CD4-positive, CD25-positive, alpha-beta regulatory T cell (primary cell): Measurements from ENCODE around the gene CALCB. TPM values are rescaled to one million over a fixed set of nuclear protein-coding genes. Genes with fewer than 3 reads are reported as not detected.

ENCODE experiments used
- ATAC-seq, 2 donors: fragments of 150-1000 bp; cut with Tn5 transposase; one replicate each; pipeline ENCODE4 v1.10.0; 2021; ENCODE audit warnings: low read depth in 2 of 2, moderate number of reproducible peaks in 2 of 2, moderate library complexity in 1 of 2
- DNase-seq, 3 donors: peaks; one replicate each; pipeline versions ENCODE4 v3.0.0 to v3.0.0-alpha.2; 2012 to 2022; ENCODE audit warnings: mixed read lengths in 1 of 3
- H3K27ac ChIP-seq: one replicate; pipeline ENCODE4 v1.7.0; 2013; ENCODE audit warnings: mild to moderate bottlenecking, low read length; ENCODE audit not compliant: insufficient read depth, poor library complexity, severe bottlenecking
- H3K27me3 ChIP-seq: one replicate; pipeline ENCODE4 v1.7.0; 2013; ENCODE audit warnings: low read length; ENCODE audit not compliant: control insufficient read depth, insufficient read depth
- H3K36me3 ChIP-seq: one replicate; pipeline ENCODE4 v1.7.0; 2013; ENCODE audit warnings: mild to moderate bottlenecking, low read length, moderate library complexity; ENCODE audit not compliant: control insufficient read depth, insufficient read depth
- H3K4me1 ChIP-seq: 2 replicates; pipeline ENCODE4 v1.7.0; 2013; ENCODE audit warnings: mild to moderate bottlenecking, low read length; ENCODE audit not compliant: insufficient read depth, control insufficient read depth, poor library complexity, severe bottlenecking
- H3K4me3 ChIP-seq: one replicate; pipeline ENCODE4 v1.7.0; 2013; ENCODE audit warnings: low read depth, mild to moderate bottlenecking, low read length, moderate library complexity
- H3K9me3 ChIP-seq, 2 experiments: 1 replicate in 1 of 2; 2 replicates in 1 of 2; pipeline ENCODE4 v1.7.0; 2013; ENCODE audit warnings: low read length in 2 of 2, mild to moderate bottlenecking in 1 of 2, moderate library complexity in 1 of 2; ENCODE audit not compliant: control insufficient read depth in 2 of 2
- H3K27ac Mint-ChIP-seq, 3 donors: one replicate each; pipeline ENCODE4 v1.8.0; 2020 to 2022; ENCODE audit warnings: mild to moderate bottlenecking in 3 of 3, mixed read lengths in 3 of 3, moderate library complexity in 2 of 3
- H3K27me3 Mint-ChIP-seq: one replicate; pipeline ENCODE4 v1.8.0; 2022; ENCODE audit warnings: mild to moderate bottlenecking, mixed read lengths
- H3K36me3 Mint-ChIP-seq: one replicate; pipeline ENCODE4 v1.8.0; 2020; ENCODE audit warnings: mixed read lengths
- H3K4me1 Mint-ChIP-seq, 4 donors: one replicate each; pipeline ENCODE4 v1.8.0; 2020 to 2022; ENCODE audit warnings: mixed read lengths in 4 of 4, mild to moderate bottlenecking in 1 of 4
- H3K4me3 Mint-ChIP-seq, 4 donors: one replicate each; pipeline ENCODE4 v1.8.0; 2020 to 2022; ENCODE audit warnings: mild to moderate bottlenecking in 4 of 4, mixed read lengths in 4 of 4, moderate library complexity in 3 of 4
- H3K9me3 Mint-ChIP-seq, 7 donors: one replicate each; pipeline ENCODE4 v1.8.0; 2020 to 2022; ENCODE audit warnings: mixed read lengths in 7 of 7, mild to moderate bottlenecking in 3 of 7, moderate library complexity in 2 of 7
- polyA plus RNA-seq, 4 donors: library from polyadenylated mRNA; unstranded; fragments of 300-500 nt; fragmentation: Illumina TruSeq; gene quantifications; one replicate each; pipeline ENCODE4 v1.2.3, GENCODE V29; 2021
- total RNA-seq: library from RNA; stranded (reverse); gene quantifications from one replicate; pipeline ENCODE4 v1.2.3, GENCODE V29; 2022

The CALCB gene
- total and polyA plus RNA-seq, 5 donors from 2014 or later: 0.25 to 0.38 (median 0.29) TPM

DNA sequence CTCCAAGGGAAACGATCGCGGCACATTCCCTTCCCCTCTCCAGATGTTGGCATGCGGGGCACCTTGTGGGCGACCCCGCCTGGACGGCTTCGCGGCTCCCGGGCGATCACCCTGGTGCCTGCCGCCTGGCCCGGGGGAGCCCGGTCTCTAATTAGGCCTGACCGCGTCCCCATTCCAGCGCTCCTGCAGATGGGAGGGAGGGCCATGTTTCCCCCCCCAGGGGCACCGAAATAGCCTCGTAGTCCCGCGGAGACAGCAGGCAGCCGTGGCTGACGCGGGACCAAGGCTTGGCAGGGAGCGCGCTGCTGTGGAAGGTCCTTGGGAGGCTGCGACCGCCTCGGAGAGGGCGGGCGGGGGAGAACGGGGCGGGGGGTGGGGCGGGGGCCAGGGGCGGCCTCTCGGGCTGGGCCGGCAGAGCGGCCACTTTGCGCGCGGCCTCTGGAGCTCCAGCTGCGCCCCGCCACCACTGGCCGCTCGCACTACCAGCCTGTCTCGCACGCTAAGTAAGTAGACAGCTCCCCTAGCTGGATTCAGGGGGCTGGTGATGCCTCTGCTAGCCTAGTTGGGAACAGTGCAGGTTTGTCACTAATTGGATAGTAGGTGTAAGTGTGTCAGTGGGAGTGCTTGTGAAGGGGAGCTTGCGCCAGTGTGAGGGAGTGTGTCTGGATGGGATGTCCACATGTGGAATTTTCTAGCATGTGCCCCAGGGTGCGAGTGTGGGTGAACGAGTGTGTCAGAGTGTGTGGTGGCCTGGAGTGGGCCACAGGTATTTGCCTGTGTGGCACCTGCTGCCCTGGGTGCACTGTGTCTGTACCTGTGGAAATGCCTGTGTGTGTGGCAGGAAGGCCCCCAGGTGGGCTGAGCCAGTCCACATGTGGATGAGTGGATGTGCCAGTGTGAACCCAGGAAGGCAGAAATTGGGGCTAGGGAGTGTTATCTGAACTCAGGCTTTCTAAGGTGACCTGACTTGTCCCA is 41.4 kb downstream of the CALCB start, which contains the start of gene INSC:
INSC (plus strand) TSS at position 423 of the 975 bp plus-strand sequence. CDS start 34,252 bp downstream, outside the sequence.
- Mint-ChIP-seq H3K9me3 (peaks cover 0 to 4% (median 0%) of the 10 kb centered on the region in 7 donors), H3K4me3 (no peak within 1 kb of the TSS), H3K27me3 (peaks cover 37% of the 10 kb centered on the region), H3K4me1 (peaks cover 0 to 15% (median 7%) of the 10 kb centered on the region in 4 donors), H3K27ac (no peak within 1 kb of the TSS), H3K36me3 (peaks cover 3% of the 10 kb centered on the region)
- no peak for DNase-seq
- no peak for ATAC-seq
- Histone ChIP-seq H3K36me3 (no peaks in the 10 kb centered on the region), H3K27ac (no peak within 1 kb of the TSS), H3K4me1 (no peaks in the 10 kb centered on the region), H3K4me3 (no peak within 1 kb of the TSS), H3K27me3 (peaks cover 5% of the 10 kb centered on the region), H3K9me3 (no peaks in the 10 kb centered on the region)

DNA sequence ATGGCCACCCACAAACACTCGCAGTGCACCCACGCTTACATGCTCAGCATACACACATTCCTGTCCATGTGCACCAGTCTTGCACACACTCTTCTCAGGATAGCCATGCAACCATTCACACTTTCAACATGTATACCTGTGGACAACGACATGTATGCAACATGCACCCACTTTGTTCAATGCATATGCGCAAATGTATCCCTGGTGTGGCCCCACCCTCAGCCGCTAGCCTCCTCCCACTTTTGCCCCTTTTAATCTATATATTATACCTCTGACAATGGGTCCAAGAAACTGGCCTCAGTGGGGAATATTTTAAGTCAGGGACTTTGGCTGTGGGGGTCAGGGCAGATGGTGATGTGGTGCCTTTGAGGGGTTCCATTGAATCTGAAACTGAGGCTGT is 42.3 kb downstream of the CALCB start:
- no peak overlapping the region for H3K27ac ChIP-seq
- no peak for DNase-seq
- Mint-ChIP-seq H3K4me3 (no peak overlapping the region), H3K4me1 (peaks cover 0 to 15% (median 7%) of the 10 kb centered on the region in 4 donors), H3K27me3 (peaks cover 37% of the 10 kb centered on the region), H3K9me3 (peaks cover 0 to 4% (median 0%) of the 10 kb centered on the region in 7 donors), H3K36me3 (peaks cover 3% of the 10 kb centered on the region), H3K27ac (no peak overlapping the region)
- no peaks in the 10 kb centered on the region for H3K9me3 ChIP-seq
- no peaks in the 10 kb centered on the region for H3K36me3 ChIP-seq
- ATAC-seq: no peak
- H3K4me1 ChIP-seq: no peaks in the 10 kb centered on the region
- peaks cover 5% of the 10 kb centered on the region for H3K27me3 ChIP-seq
- H3K4me3 ChIP-seq: no peak overlapping the region

DNA sequence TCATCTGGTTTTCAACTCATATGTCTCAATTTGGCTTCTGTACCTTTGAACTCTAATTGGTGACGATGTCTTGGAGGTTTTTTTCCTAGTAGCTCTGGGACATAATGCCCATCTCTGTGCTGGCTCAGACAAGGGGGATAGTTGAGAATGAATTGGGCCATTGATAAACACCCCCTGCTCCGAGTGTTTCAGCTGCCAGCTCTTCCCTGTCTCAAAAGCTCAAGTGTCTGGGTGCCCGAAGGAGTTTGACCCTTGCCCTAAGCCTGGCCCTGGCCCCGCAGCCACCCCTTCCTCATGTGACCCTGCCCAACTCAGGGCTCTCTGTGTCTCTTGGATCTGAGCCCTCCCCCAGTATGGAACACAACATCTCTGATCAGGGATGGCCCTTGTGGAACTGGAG is 44.4 kb downstream of the CALCB start:
- Histone ChIP-seq H3K27me3 (peaks cover 8% of the 10 kb centered on the region), H3K4me1 (no peaks in the 10 kb centered on the region), H3K9me3 (no peaks in the 10 kb centered on the region), H3K27ac (no peak overlapping the region), H3K36me3 (no peaks in the 10 kb centered on the region), H3K4me3 (no peak overlapping the region)
- Mint-ChIP-seq H3K4me3 (no peak overlapping the region), H3K27ac (no peak overlapping the region), H3K9me3 (peaks cover 0 to 3% (median 0%) of the 10 kb centered on the region in 7 donors), H3K27me3 (peaks cover 42% of the 10 kb centered on the region), H3K4me1 (peaks cover 0 to 15% (median 7%) of the 10 kb centered on the region in 4 donors), H3K36me3 (peaks cover 3% of the 10 kb centered on the region)
- no peak for DNase-seq
- ATAC-seq: no peak

DNA sequence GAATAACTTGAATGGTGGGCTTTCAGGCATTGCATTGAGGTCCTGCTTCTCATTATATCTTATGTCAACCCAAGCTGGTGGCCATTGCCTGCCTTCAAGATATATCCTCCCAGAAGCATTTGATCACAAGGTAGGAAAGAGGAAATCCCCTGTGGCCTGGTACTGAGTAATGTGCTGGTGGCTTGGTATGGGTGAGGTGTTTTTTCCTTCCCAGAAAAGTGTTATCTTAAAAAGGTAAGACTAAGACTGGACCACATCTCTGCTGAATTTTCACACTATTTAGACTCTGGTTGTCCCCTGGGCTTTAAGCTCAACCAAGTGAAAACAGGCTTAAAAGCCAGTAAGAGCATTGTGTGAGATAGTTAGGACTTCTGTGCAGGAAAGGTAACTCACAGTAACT is 45.0 kb downstream of the CALCB start:
- Mint-ChIP-seq H3K9me3 (peaks cover 0 to 3% (median 0%) of the 10 kb centered on the region in 7 donors), H3K4me1 (peaks cover 0 to 10% (median 4%) of the 10 kb centered on the region in 4 donors), H3K4me3 (no peak overlapping the region), H3K27me3 (peaks cover 40% of the 10 kb centered on the region), H3K36me3 (no peaks in the 10 kb centered on the region), H3K27ac (no peak overlapping the region)
- Histone ChIP-seq H3K4me1 (no peaks in the 10 kb centered on the region), H3K9me3 (no peaks in the 10 kb centered on the region), H3K36me3 (no peaks in the 10 kb centered on the region), H3K27me3 (peaks cover 8% of the 10 kb centered on the region), H3K4me3 (no peak overlapping the region), H3K27ac (no peak overlapping the region)
- DNase-seq (no peak), ATAC-seq (no peak)

DNA sequence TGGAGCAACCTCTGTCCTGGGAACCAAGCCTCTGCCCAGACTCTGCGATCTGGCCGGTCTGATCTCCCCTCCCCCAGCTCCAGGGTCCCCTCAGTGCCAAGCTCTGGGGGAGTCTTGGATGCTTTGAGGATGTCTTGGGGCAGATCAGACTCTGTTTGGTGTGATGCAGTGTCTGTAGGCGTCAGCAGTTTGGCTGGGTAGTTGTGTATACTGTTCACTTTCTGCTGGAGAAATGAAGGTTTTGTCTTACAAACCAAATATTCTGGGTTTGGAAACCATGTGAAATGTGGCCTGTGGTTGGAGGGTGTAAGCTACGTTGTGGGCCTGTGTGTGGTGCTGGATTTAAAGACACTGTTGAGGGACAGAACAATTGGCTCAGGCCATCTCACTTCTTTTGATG is 46.0 kb downstream of the CALCB start:
- Histone ChIP-seq H3K27ac (no peak overlapping the region), H3K27me3 (peaks cover 13% of the 10 kb centered on the region), H3K36me3 (no peaks in the 10 kb centered on the region), H3K9me3 (no peaks in the 10 kb centered on the region), H3K4me1 (no peaks in the 10 kb centered on the region), H3K4me3 (no peak overlapping the region)
- Mint-ChIP-seq H3K36me3 (no peaks in the 10 kb centered on the region), H3K27ac (no peak overlapping the region), H3K9me3 (peaks cover 0 to 3% (median 0%) of the 10 kb centered on the region in 7 donors), H3K27me3 (peaks cover 35% of the 10 kb centered on the region), H3K4me1 (peaks cover 0 to 5% (median 1%) of the 10 kb centered on the region in 4 donors), H3K4me3 (no peak overlapping the region)
- DNase-seq (no peak), ATAC-seq (no peak)

DNA sequence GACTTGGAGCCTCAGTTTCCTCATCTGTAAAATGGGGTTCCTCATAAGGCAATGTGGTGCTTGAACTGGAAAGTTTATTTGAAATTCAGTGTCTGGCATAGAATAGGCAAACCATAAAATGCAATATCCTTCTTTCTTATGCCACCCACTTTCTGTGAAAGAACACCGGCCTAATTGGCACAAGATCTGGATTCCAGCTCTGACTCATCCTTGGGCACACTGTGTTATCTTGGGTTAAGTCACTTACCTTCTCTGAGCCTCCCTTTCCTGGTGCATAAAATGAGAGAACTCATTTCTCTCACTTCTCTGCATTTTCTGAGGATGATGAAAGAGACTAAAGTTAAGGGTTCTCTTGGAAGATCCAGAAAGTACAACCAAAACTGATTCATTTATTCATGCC is 46.4 kb downstream of the CALCB start:
- H3K27ac Mint-ChIP-seq: no peak overlapping the region
- ATAC-seq: no peak
- DNase-seq: no peak
- H3K4me3 ChIP-seq: no peak overlapping the region
- peaks cover 38% of the 10 kb centered on the region for H3K27me3 Mint-ChIP-seq
- peaks cover 13% of the 10 kb centered on the region for H3K27me3 ChIP-seq
- H3K9me3 Mint-ChIP-seq: peaks cover 0 to 3% (median 0%) of the 10 kb centered on the region in 7 donors
- no peak overlapping the region for H3K27ac ChIP-seq
- H3K36me3 ChIP-seq: no peaks in the 10 kb centered on the region
- H3K36me3 Mint-ChIP-seq: no peaks in the 10 kb centered on the region
- H3K4me3 Mint-ChIP-seq: no peak overlapping the region
- H3K9me3 ChIP-seq: no peaks in the 10 kb centered on the region
- no peaks in the 10 kb centered on the region for H3K4me1 ChIP-seq
- H3K4me1 Mint-ChIP-seq: peaks cover 0 to 5% (median 1%) of the 10 kb centered on the region in 4 donors

DNA sequence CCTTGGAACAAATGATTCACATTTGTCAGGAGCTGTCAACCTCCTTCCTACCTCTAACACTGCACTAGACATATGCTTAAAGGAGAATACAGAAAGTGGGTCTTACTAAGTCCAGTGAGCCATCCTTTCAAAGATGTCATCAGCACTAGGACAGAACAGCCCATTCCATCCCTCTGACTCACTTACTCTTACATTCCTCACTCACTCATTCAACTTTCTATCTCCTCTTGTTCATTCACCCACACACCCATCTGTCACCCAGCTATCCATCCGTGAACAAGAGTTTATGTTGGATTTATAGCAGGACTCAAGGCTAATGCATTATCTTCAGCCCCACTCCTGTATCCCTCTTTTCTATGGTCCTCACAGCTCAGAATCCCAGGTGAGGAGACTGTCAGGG is 50.5 kb downstream of the CALCB start:
- H3K9me3 Mint-ChIP-seq: peaks cover 0 to 3% (median 0%) of the 10 kb centered on the region in 7 donors
- no peak overlapping the region for H3K27ac Mint-ChIP-seq
- DNase-seq: no peak
- H3K9me3 ChIP-seq: no peaks in the 10 kb centered on the region
- no peaks in the 10 kb centered on the region for H3K4me1 Mint-ChIP-seq
- H3K4me3 Mint-ChIP-seq: no peak overlapping the region
- H3K36me3 ChIP-seq: no peaks in the 10 kb centered on the region
- H3K27me3 ChIP-seq: peaks cover 9% of the 10 kb centered on the region
- peaks cover 25% of the 10 kb centered on the region for H3K27me3 Mint-ChIP-seq
- ATAC-seq: no peak
- no peak overlapping the region for H3K4me3 ChIP-seq
- H3K27ac ChIP-seq: no peak overlapping the region
- H3K4me1 ChIP-seq: no peaks in the 10 kb centered on the region
- H3K36me3 Mint-ChIP-seq: no peaks in the 10 kb centered on the region
